Astrocyte (in vitro differentiated cells and primary cell): ENCODE data around the gene OR2AE1.

Source experiments
- EZH2 ChIP-seq: IDR thresholded peaks from 2 replicates; pipeline ENCODE4 v1.6.1; 2012; ENCODE audit warnings: mild to moderate bottlenecking, low read length, inconsistent platforms; ENCODE audit not compliant: insufficient read depth
- TF ChIP-seq, protein P1 (sequence below): IDR thresholded peaks from 2 replicates; pipeline ENCODE4 v1.5.1; 2011; ENCODE audit warnings: low read depth, mild to moderate bottlenecking, inconsistent platforms, low read length, moderate library complexity; ENCODE audit not compliant: insufficient read depth

DNA sequence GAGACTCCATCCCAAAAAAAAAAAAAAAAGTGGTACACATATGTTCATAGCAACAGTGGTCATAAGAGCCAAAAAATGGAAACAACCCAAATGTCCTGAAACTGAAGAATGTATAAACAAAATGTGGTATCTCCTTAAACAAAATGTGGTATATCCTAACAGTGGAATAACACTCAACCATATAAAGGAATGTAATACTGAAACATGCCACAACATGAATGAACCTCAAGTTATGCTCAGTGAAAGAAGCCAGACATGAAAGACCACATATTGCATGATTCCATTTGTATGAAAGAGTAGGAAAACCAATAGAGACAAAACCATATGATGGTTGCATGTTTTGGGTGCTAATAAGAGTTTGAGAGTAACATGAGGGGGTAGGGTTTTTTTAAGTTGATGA is 49.5 kb upstream of the OR2AE1 start:
- no peak for TF ChIP-seq EZH2
- TF ChIP-seq, protein P1, sequence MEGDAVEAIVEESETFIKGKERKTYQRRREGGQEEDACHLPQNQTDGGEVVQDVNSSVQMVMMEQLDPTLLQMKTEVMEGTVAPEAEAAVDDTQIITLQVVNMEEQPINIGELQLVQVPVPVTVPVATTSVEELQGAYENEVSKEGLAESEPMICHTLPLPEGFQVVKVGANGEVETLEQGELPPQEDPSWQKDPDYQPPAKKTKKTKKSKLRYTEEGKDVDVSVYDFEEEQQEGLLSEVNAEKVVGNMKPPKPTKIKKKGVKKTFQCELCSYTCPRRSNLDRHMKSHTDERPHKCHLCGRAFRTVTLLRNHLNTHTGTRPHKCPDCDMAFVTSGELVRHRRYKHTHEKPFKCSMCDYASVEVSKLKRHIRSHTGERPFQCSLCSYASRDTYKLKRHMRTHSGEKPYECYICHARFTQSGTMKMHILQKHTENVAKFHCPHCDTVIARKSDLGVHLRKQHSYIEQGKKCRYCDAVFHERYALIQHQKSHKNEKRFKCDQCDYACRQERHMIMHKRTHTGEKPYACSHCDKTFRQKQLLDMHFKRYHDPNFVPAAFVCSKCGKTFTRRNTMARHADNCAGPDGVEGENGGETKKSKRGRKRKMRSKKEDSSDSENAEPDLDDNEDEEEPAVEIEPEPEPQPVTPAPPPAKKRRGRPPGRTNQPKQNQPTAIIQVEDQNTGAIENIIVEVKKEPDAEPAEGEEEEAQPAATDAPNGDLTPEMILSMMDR, result no peak
